HG03575 (cell line): ENCODE measurements around the gene STK32C.

Experiments used
- ATAC-seq: cut with Tn5 transposase; IDR thresholded peaks from one replicate; pipeline ENCODE4 v1.9.1; 2021; ENCODE audit not compliant: unreplicated experiment, insufficient number of reproducible peaks, low FRiP score; ENCODE audit errors: extremely low read depth

Gene STK32C

GRCh38 chr10:132241086-132241485 is 66.7 kb downstream of the STK32C start:
- ATAC-seq: no peak

- ATAC-seq: no peak
These were observed 67.2 kb downstream of the STK32C start for GRCh38 chr10:132240581-132240980.

- no peak for ATAC-seq
These were observed 67.6 kb downstream of the STK32C start for GRCh38 chr10:132240156-132240555.

GRCh38 chr10:132239126-132240031 is 68.4 kb downstream of the STK32C start:
- no peak for ATAC-seq

GRCh38 chr10:132238371-132239125 is 69.2 kb downstream of the STK32C start:
- no peak for ATAC-seq

GRCh38 chr10:132237871-132238270 is 69.9 kb downstream of the STK32C start:
- no peak for ATAC-seq

GRCh38 chr10:132237396-132237795 is 70.4 kb downstream of the STK32C start:
- ATAC-seq: no peak

- no peak for ATAC-seq
These were observed 70.9 kb downstream of the STK32C start for GRCh38 chr10:132236881-132237280.

GRCh38 chr10:132236161-132236560 is 71.6 kb downstream of the STK32C start:
- no peak for ATAC-seq

- no peak for ATAC-seq
These were observed 72.9 kb downstream of the STK32C start for GRCh38 chr10:132234860-132235259.

GRCh38 chr10:132233501-132234085 is 74.2 kb downstream of the STK32C start:
- no peak for ATAC-seq

- ATAC-seq: no peak
These were observed 74.8 kb downstream of the STK32C start for GRCh38 chr10:132232981-132233380.

- no peak for ATAC-seq
These were observed 75.5 kb downstream of the STK32C start for GRCh38 chr10:132232023-132232951.

- no peak for ATAC-seq
These were observed 76.1 kb downstream of the STK32C start for GRCh38 chr10:132231656-132232022.

GRCh38 chr10:132230557-132231210 is 77.1 kb downstream of the STK32C start:
- no peak for ATAC-seq

GRCh38 chr10:132229834-132230556 is 77.8 kb downstream of the STK32C start:
- no peak for ATAC-seq

GRCh38 chr10:132229096-132229495 is 78.7 kb downstream of the STK32C start:
- no peak for ATAC-seq

GRCh38 chr10:132228616-132229015 is 79.1 kb downstream of the STK32C start:
- no peak for ATAC-seq
